IMR-90 (cell line): ENCODE measurements around the gene ALDOA. TPM values are rescaled to one million over a fixed set of nuclear protein-coding genes. Genes with fewer than 3 reads are reported as not detected.

Experiments
- ATAC-seq: fragments of 200-7000 bp; cut with Tn5 transposase; 2 replicates; pipeline ENCODE4 v1.9.1; 2020; ENCODE audit warnings: low read depth, mild to moderate bottlenecking, moderate library complexity
- BruUV-seq: library from RNA; stranded (reverse); fragments of 400-500 nt; replicated peaks from 2 replicates; lab custom pipeline; 2021; lab: Mats Ljungman, UMichigan
- CTCF ChIA-PET: fragments of 300-600 bp; formaldehyde crosslinking; extraction: SDS; loops from one replicate; lab custom pipeline; 2021; ENCODE audit warnings: antibody characterized with exemption; lab: Yijun Ruan, JAX
- POLR2A ChIA-PET: fragments of 300-600 bp; sonication (Branson Sonifier 250); formaldehyde crosslinking; loops from one replicate; lab custom pipeline; 2022; ENCODE audit warnings: antibody characterized with exemption; ENCODE audit not compliant: unreplicated experiment; lab: Charles Lee
- DNase-seq: peaks from one replicate; pipeline ENCODE4 v3.0.0; 2013
- H2AFZ ChIP-seq: replicated peaks from 2 replicates; pipeline ENCODE3; 2013; ENCODE audit warnings: low read length, mild to moderate bottlenecking; ENCODE audit not compliant: poor library complexity
- H2AK5ac ChIP-seq: 2 replicates; pipeline ENCODE4 v1.6.1; 2013; ENCODE audit warnings: low read depth, low read length, inconsistent platforms
- H2AK9ac ChIP-seq: replicated peaks from 2 replicates; pipeline ENCODE3; 2013; ENCODE audit warnings: mild to moderate bottlenecking, low read depth, low read length, moderate library complexity; ENCODE audit not compliant: poor library complexity
- H2BK120ac ChIP-seq: 2 replicates; pipeline ENCODE4 v1.6.1; 2013; ENCODE audit warnings: low read depth, low read length, inconsistent platforms
- H2BK15ac ChIP-seq: 3 replicates; pipeline ENCODE4 v1.6.1; 2013; ENCODE audit warnings: low read depth, low read length, inconsistent platforms
- H2BK20ac ChIP-seq: 2 replicates; pipeline ENCODE4 v1.6.1; 2013; ENCODE audit warnings: low read depth, mild to moderate bottlenecking, inconsistent platforms, low read length, moderate library complexity
- H2BK5ac ChIP-seq: 2 replicates; pipeline ENCODE4 v1.6.1; 2013; ENCODE audit warnings: mild to moderate bottlenecking, low read depth, low read length, inconsistent platforms; ENCODE audit not compliant: poor library complexity, severe bottlenecking
- H3K14ac ChIP-seq: replicated peaks from 2 replicates; pipeline ENCODE4 v1.6.1; 2013; ENCODE audit warnings: low read depth, low read length, inconsistent platforms
- H3K18ac ChIP-seq: 2 replicates; pipeline ENCODE4 v1.6.1; 2013; ENCODE audit warnings: low read depth, low read length, control low read depth
- H3K23ac ChIP-seq: 2 replicates; pipeline ENCODE4 v1.6.1; 2013; ENCODE audit warnings: low read depth, low read length, inconsistent platforms
- H3K27ac ChIP-seq: 2 replicates; pipeline ENCODE4 v1.5.1; 2013; ENCODE audit warnings: mild to moderate bottlenecking, control low read depth, low read length; ENCODE audit not compliant: insufficient read depth
- H3K27me3 ChIP-seq: 2 replicates; pipeline ENCODE4 v1.6.1; 2013; ENCODE audit warnings: low read length; ENCODE audit not compliant: control insufficient read depth, insufficient read depth
- H3K36me3 ChIP-seq: 2 replicates; pipeline ENCODE4 v1.6.1; 2013; ENCODE audit warnings: low read length, mixed read lengths; ENCODE audit not compliant: control insufficient read depth, insufficient read depth
- H3K4ac ChIP-seq: 2 replicates; pipeline ENCODE4 v1.6.1; 2013; ENCODE audit warnings: low read depth, low read length, inconsistent platforms
- H3K4me1 ChIP-seq: 2 replicates; pipeline ENCODE4 v1.6.1; 2013; ENCODE audit warnings: low read length, mixed read lengths; ENCODE audit not compliant: control insufficient read depth, insufficient read depth
- H3K4me2 ChIP-seq: 2 replicates; pipeline ENCODE4 v1.6.1; 2013; ENCODE audit warnings: low read depth, mild to moderate bottlenecking, control low read depth, low read length, moderate library complexity
- H3K4me3 ChIP-seq: 2 replicates; pipeline ENCODE4 v1.5.1; 2013; ENCODE audit warnings: low read depth, mild to moderate bottlenecking, control low read depth, low read length, moderate library complexity; ENCODE audit not compliant: insufficient read depth
- H3K56ac ChIP-seq: 2 replicates; pipeline ENCODE4 v1.6.1; 2013; ENCODE audit warnings: low read length, inconsistent platforms; ENCODE audit not compliant: insufficient read depth; ENCODE audit errors: extremely low read depth
- H3K79me1 ChIP-seq, 2 experiments: 2 replicates each; pipeline ENCODE4 v1.6.1; 2013; ENCODE audit warnings: low read length in 2 of 2, inconsistent platforms in 1 of 2, low read depth in 1 of 2
- H3K9ac ChIP-seq: 2 replicates; pipeline ENCODE4 v1.6.1; 2013; ENCODE audit warnings: low read depth, low read length, control low read depth
- H3K9me1 ChIP-seq: 2 replicates; pipeline ENCODE4 v1.6.1; 2013; ENCODE audit warnings: low read length, inconsistent platforms; ENCODE audit not compliant: insufficient read depth
- H3K9me3 ChIP-seq: 2 replicates; pipeline ENCODE4 v1.6.1; 2013; ENCODE audit warnings: low read length; ENCODE audit not compliant: control insufficient read depth, insufficient read depth
- H4K20me1 ChIP-seq: 2 replicates; pipeline ENCODE4 v1.6.1; 2013; ENCODE audit warnings: low read length, inconsistent platforms; ENCODE audit not compliant: insufficient read depth
- H4K5ac ChIP-seq: 2 replicates; pipeline ENCODE4 v1.6.1; 2013; ENCODE audit warnings: mild to moderate bottlenecking, low read depth, low read length, control low read depth
- H4K8ac ChIP-seq, 2 experiments: 2 replicates each; pipeline ENCODE4 v1.6.1; 2013; ENCODE audit warnings: low read depth in 2 of 2, low read length in 2 of 2, control low read depth in 1 of 2, inconsistent platforms in 1 of 2
- H4K91ac ChIP-seq: 2 replicates; pipeline ENCODE4 v1.6.1; 2013; ENCODE audit warnings: low read depth, low read length, inconsistent platforms; ENCODE audit not compliant: insufficient read depth
- CEBPB ChIP-seq: IDR thresholded peaks from 2 replicates; pipeline ENCODE4 v1.6.1; 2012; ENCODE audit warnings: low read depth, low read length, improper control_type of control experiment
- CHD1 ChIP-seq: IDR thresholded peaks from 2 replicates; pipeline ENCODE4 v1.6.1; 2012; ENCODE audit warnings: low read depth, low read length, improper control_type of control experiment
- MAFK ChIP-seq: IDR thresholded peaks from 2 replicates; pipeline ENCODE4 v1.6.1; 2012; ENCODE audit warnings: low read depth, low read length, improper control_type of control experiment
- NFE2L2 ChIP-seq: fragments of 150-350 bp; IDR thresholded peaks from 2 replicates; pipeline ENCODE4 v1.6.1; 2016; ENCODE audit warnings: low read depth, mild to moderate bottlenecking, low read length
- SMC3 ChIP-seq: fragments of 150-350 bp; IDR thresholded peaks from 2 replicates; pipeline ENCODE4 v1.6.1; 2016; ENCODE audit warnings: low read depth, mild to moderate bottlenecking, antibody characterized with exemption, low read length, moderate library complexity
- WGBS, 2 experiments: methylation state at CpG; one replicate each; pipeline versions ENCODE4 v1.1.5 to v1.1.7; 2013; ENCODE audit warnings: missing lambda C conversion rate in 2 of 2; ENCODE audit not compliant: insufficient read length in 1 of 2; ENCODE audit errors: extremely low coverage in 2 of 2; 5-methylcytosine and 5-hydroxymethylcytosine counted together
- dilution Hi-C: fragments of 300-500 bp; cut with HindIII; formaldehyde crosslinking; loops from one replicate; pipeline ENCODE4 v1.14.3; 2018; ENCODE audit warnings: low sequenced_read_pairs; ENCODE audit not compliant: unreplicated experiment
- in situ Hi-C: fragments of 300-500 bp; cut with MboI; formaldehyde crosslinking; loops from 3 replicates; pipeline ENCODE4 v1.14.3; 2019; ENCODE audit warnings: low sequenced_read_pairs, inconsistent platforms, mixed read lengths
- intact Hi-C: fragments of 100-400 bp; cut with micrococcal nuclease; formaldehyde crosslinking; loops from 2 replicates; pipeline ENCODE4 v1.10.0; 2022
- polyA plus RNA-seq, 3 experiments: library from polyadenylated mRNA; depleted of rRNA; stranded (reverse); fragments of >200 nt; gene quantifications; 2 replicates each; pipeline ENCODE4 v1.2.3, GENCODE V29; 2012; ENCODE audit warnings: low replicate concordance in 1 of 3
- total RNA-seq: library from RNA; depleted of rRNA; stranded (reverse); fragments of >200 nt; gene quantifications from 2 replicates; pipeline ENCODE4 v1.2.3, GENCODE V29; 2012
- TF ChIP-seq, protein P1 (sequence below): fragments of 150-350 bp; IDR thresholded peaks from 2 replicates; pipeline ENCODE4 v1.6.1; 2017; ENCODE audit warnings: mild to moderate bottlenecking, antibody characterized with exemption, low read length, low read depth

The ALDOA gene
- total and polyA plus RNA-seq, 2 of the 4 experiments (the other 2 are of a cell fraction), result 1,697 to 1,990 TPM

GRCh38 chr16:30104492-30104891, 38.9 kb downstream of the ALDOA start:
- in situ Hi-C loops, result no loop called here
- H2AK5ac ChIP-seq, result no peak overlapping the region

More at GRCh38 chr16:30104492-30104891, 38.9 kb downstream of the ALDOA start:
- Histone ChIP-seq H3K18ac (no peak overlapping the region), H3K79me1 (no peaks in the 10 kb centered on the region), H4K8ac (no peak overlapping the region), H3K4me2 (no peak overlapping the region), H3K56ac (no peak overlapping the region), H3K23ac (no peak overlapping the region), H3K36me3 (peaks cover 25% of the 10 kb centered on the region), H2BK120ac (no peak overlapping the region), H3K9ac (no peak overlapping the region), H2BK5ac (no peak overlapping the region), H2BK20ac (no peak overlapping the region), H3K4ac (no peak overlapping the region), H4K5ac (no peak overlapping the region), H2AFZ (no peak overlapping the region), H4K91ac (no peak overlapping the region), H2BK15ac (no peak overlapping the region), H2AK9ac (no peak overlapping the region), H3K4me1 (no peaks in the 10 kb centered on the region), H3K4me3 (no peak overlapping the region), H4K20me1 (no peaks in the 10 kb centered on the region), H3K27me3 (no peaks in the 10 kb centered on the region), H3K27ac (no peak overlapping the region), H3K9me1 (no peaks in the 10 kb centered on the region), H3K9me3 (no peaks in the 10 kb centered on the region), H3K14ac (no peak overlapping the region)
- dilution Hi-C loops, result no loop called here
- DNase-seq (no peak), ATAC-seq (no peak)
- ChIA-PET CTCF (no interaction called here), POLR2A (interaction anchor here (0.5 kb wide), 1 partner anchor 10 kb away, joined by 7 read pairs; no protein-coding TSS in a partner anchor)
- intact Hi-C loops, result no loop called here
- no CpG with 5 or more reads among the region's 6 CpGs for WGBS, 2 experiments
- no TSS peak for BruUV-seq
- TF ChIP-seq, protein P1, sequence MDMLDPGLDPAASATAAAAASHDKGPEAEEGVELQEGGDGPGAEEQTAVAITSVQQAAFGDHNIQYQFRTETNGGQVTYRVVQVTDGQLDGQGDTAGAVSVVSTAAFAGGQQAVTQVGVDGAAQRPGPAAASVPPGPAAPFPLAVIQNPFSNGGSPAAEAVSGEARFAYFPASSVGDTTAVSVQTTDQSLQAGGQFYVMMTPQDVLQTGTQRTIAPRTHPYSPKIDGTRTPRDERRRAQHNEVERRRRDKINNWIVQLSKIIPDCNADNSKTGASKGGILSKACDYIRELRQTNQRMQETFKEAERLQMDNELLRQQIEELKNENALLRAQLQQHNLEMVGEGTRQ, result no peak
- TF ChIP-seq CEBPB, result no peak
- no peak for TF ChIP-seq CHD1
- TF ChIP-seq SMC3, result no peak
- TF ChIP-seq MAFK, result no peak
- no peak for TF ChIP-seq NFE2L2
